Keratinocyte (primary cell): ENCODE measurements around the gene EXOC4. TPM values are rescaled to one million over a fixed set of nuclear protein-coding genes. Genes with fewer than 3 reads are reported as not detected.

ENCODE experiments used
- DNase-seq: peaks from one replicate; pipeline ENCODE4 v3.0.0-alpha.2; 2011; ENCODE audit warnings: low read depth, missing footprints, low spot score
- FAIRE-seq: peaks from 2 replicates; lab custom pipeline; 2011; peaks lifted over from hg19 to GRCh38; lab: Jason Lieb, UNC
- H2AFZ ChIP-seq: 2 replicates; pipeline ENCODE4 v1.6.0; 2012; ENCODE audit warnings: low read length, control low read depth, inconsistent platforms; ENCODE audit not compliant: control insufficient read depth
- H3K27ac ChIP-seq: 2 replicates; pipeline ENCODE4 v1.5.1; 2011; ENCODE audit warnings: low read length; ENCODE audit not compliant: control insufficient read depth, insufficient read depth
- H3K27me3 ChIP-seq: 3 replicates; pipeline ENCODE4 v1.6.0; 2011; ENCODE audit warnings: low read length; ENCODE audit not compliant: control insufficient read depth, insufficient read depth; ENCODE audit errors: extremely low read depth
- H3K36me3 ChIP-seq, 2 experiments: 2 replicates in 1 of 2; 3 replicates in 1 of 2; pipeline ENCODE4 v1.5.1; 2011; ENCODE audit warnings: low read length in 2 of 2, mild to moderate bottlenecking in 1 of 2; ENCODE audit not compliant: control insufficient read depth in 2 of 2, insufficient read depth in 2 of 2; ENCODE audit errors: extremely low read depth in 1 of 2
- H3K4me1 ChIP-seq: 3 replicates; pipeline ENCODE4 v1.5.1; 2011; ENCODE audit warnings: low read length; ENCODE audit not compliant: control insufficient read depth, insufficient read depth; ENCODE audit errors: extremely low read depth
- H3K4me2 ChIP-seq: 3 replicates; pipeline ENCODE4 v1.6.0; 2011; ENCODE audit warnings: low read depth, low read length; ENCODE audit not compliant: control insufficient read depth, insufficient read depth; ENCODE audit errors: extremely low read depth
- H3K4me3 ChIP-seq, 3 experiments: fragments of 200-600 bp in 1 of 3; sonication (generic) in 1 of 3; 2 replicates in 2 of 3; 3 replicates in 1 of 3; pipeline ENCODE4 v1.5.1; 2011 to 2016; ENCODE audit warnings: low read length in 3 of 3, mild to moderate bottlenecking in 3 of 3, control low read depth in 2 of 3, inconsistent platforms in 1 of 3, low read depth in 1 of 3, mixed read lengths in 1 of 3, mixed run types in 1 of 3, moderate library complexity in 1 of 3; ENCODE audit not compliant: control insufficient read depth in 2 of 3, insufficient read depth in 2 of 3; ENCODE audit errors: extremely low read depth in 1 of 3
- H3K79me2 ChIP-seq: 2 replicates; pipeline ENCODE4 v1.6.0; 2012; ENCODE audit warnings: low read length; ENCODE audit not compliant: control insufficient read depth, insufficient read depth
- H3K9ac ChIP-seq: 3 replicates; pipeline ENCODE4 v1.6.0; 2011; ENCODE audit warnings: low read length; ENCODE audit not compliant: control insufficient read depth, insufficient read depth; ENCODE audit errors: extremely low read depth
- H3K9me1 ChIP-seq: 3 replicates; pipeline ENCODE4 v1.6.0; 2011; ENCODE audit warnings: low read length; ENCODE audit not compliant: control insufficient read depth, insufficient read depth; ENCODE audit errors: extremely low read depth
- H3K9me3 ChIP-seq: 2 replicates; pipeline ENCODE4 v1.5.1; 2012; ENCODE audit warnings: low read depth, low read length; ENCODE audit not compliant: control insufficient read depth
- H4K20me1 ChIP-seq: 3 replicates; pipeline ENCODE4 v1.6.0; 2011; ENCODE audit warnings: low read length; ENCODE audit not compliant: control insufficient read depth, insufficient read depth; ENCODE audit errors: extremely low read depth
- EZH2 ChIP-seq: IDR thresholded peaks from one replicate; pipeline ENCODE4 v1.6.1; 2012; ENCODE audit warnings: inconsistent platforms, mild to moderate bottlenecking, low read length, moderate library complexity
- dilution Hi-C: fragments of 300-500 bp; cut with MboI; formaldehyde crosslinking; loops from one replicate; pipeline ENCODE4 v1.7.0; 2020; ENCODE audit warnings: low sequenced_read_pairs; ENCODE audit not compliant: extremely low pct_ligation_motif_present
- polyA plus RNA-seq, 5 experiments: library from polyadenylated mRNA; depleted of rRNA in 3 of 5; stranded (reverse) in 3 of 5; stranded (forward) in 1 of 5; unstranded in 1 of 5; fragments of >200 nt; gene quantifications; 1 replicate in 1 of 5; 2 replicates in 3 of 5; 3 replicates in 1 of 5; pipeline versions ENCODE4 v1.2.1 to v1.2.3, GENCODE V29; 2011 to 2012; ENCODE audit warnings: missing spikeins in 2 of 5, low read depth in 1 of 5, low replicate concordance in 1 of 5
- TF ChIP-seq, protein P1 (sequence below), 3 experiments: IDR thresholded peaks in 1 of 3; conservative IDR thresholded peaks in 1 of 3; optimal IDR thresholded peaks in 1 of 3; 2 replicates in 2 of 3; 3 replicates in 1 of 3; pipeline versions ENCODE3 to v1.5.1; 2011; ENCODE audit warnings: low read length in 3 of 3, mild to moderate bottlenecking in 3 of 3, moderate library complexity in 2 of 3, control low read depth in 1 of 3, inconsistent platforms in 1 of 3; ENCODE audit not compliant: insufficient read depth in 2 of 3; ENCODE audit errors: extremely low read depth in 1 of 3

The EXOC4 gene
- polyA plus RNA-seq, 1 donor (not counting 4 experiments of a cell fraction or from before 2014, with no cell fraction given): 52.6 TPM

DNA sequence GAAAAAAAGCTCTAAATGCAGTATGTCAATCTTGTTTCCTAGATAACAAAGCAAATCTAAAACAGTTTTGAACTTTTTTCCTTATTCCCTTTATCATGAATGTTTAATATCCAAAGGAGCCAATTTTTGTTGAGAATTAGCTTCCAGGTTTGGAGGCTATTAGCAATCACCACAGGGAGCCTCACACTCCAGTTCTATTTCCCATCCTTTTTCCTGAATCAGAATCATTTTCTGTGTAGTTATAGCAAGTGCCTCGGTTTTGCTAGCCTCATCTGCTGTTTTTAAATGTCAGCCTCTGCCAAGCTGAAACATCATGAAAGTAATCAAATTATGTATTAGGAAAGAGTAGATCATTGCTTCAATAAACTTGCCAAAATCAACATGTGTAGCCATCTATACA is 516.8 kb downstream of the EXOC4 start:
- FAIRE-seq (no peak), DNase-seq (no peak)
- Histone ChIP-seq H3K9me3 (no peaks in the 10 kb centered on the region), H4K20me1 (no peaks in the 10 kb centered on the region), H3K79me2 (no peaks in the 10 kb centered on the region), H3K27me3 (no peaks in the 10 kb centered on the region), H3K4me2 (no peak overlapping the region), H3K4me3 (no peak overlapping the region), H3K36me3 (no peaks in the 10 kb centered on the region), H3K27ac (no peak overlapping the region), H3K9me1 (no peaks in the 10 kb centered on the region), H2AFZ (no peak overlapping the region), H3K4me1 (peaks cover 40% of the 10 kb centered on the region), H3K9ac (no peak overlapping the region)
- dilution Hi-C loops: no loop called here
- TF ChIP-seq, protein P1, sequence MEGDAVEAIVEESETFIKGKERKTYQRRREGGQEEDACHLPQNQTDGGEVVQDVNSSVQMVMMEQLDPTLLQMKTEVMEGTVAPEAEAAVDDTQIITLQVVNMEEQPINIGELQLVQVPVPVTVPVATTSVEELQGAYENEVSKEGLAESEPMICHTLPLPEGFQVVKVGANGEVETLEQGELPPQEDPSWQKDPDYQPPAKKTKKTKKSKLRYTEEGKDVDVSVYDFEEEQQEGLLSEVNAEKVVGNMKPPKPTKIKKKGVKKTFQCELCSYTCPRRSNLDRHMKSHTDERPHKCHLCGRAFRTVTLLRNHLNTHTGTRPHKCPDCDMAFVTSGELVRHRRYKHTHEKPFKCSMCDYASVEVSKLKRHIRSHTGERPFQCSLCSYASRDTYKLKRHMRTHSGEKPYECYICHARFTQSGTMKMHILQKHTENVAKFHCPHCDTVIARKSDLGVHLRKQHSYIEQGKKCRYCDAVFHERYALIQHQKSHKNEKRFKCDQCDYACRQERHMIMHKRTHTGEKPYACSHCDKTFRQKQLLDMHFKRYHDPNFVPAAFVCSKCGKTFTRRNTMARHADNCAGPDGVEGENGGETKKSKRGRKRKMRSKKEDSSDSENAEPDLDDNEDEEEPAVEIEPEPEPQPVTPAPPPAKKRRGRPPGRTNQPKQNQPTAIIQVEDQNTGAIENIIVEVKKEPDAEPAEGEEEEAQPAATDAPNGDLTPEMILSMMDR (optimal IDR thresholded peaks at IDR 0.05 in 1 of 3, IDR thresholded peaks at IDR 0.05 in 1 of 3, conservative IDR thresholded peaks at IDR 0.05 in 1 of 3; ENCODE audit: extremely low read depth in 1 of 3, insufficient read depth in 2 of 3, low read length in 3 of 3): no peak
- TF ChIP-seq EZH2: no peak

- Histone ChIP-seq H3K9ac (no peak overlapping the region), H3K4me1 (peaks cover 40% of the 10 kb centered on the region), H3K27ac (peak overlapping the region; percentile 3), H2AFZ (no peak overlapping the region), H4K20me1 (no peaks in the 10 kb centered on the region), H3K36me3 (no peaks in the 10 kb centered on the region), H3K4me3 (no peak overlapping the region), H3K9me1 (no peaks in the 10 kb centered on the region), H3K4me2 (peak overlapping the region; percentile 65), H3K79me2 (no peaks in the 10 kb centered on the region), H3K27me3 (no peaks in the 10 kb centered on the region), H3K9me3 (no peaks in the 10 kb centered on the region)
- TF ChIP-seq, protein P1 (optimal IDR thresholded peaks at IDR 0.05 in 1 of 3, IDR thresholded peaks at IDR 0.05 in 1 of 3, conservative IDR thresholded peaks at IDR 0.05 in 1 of 3; ENCODE audit: extremely low read depth in 1 of 3, insufficient read depth in 2 of 3, low read length in 3 of 3): no peak
- TF ChIP-seq EZH2: no peak
- FAIRE-seq (peak; percentile 97), DNase-seq (no peak)
- dilution Hi-C loops: no loop called here
Measured at GRCh38 chr7:133770863-133771492, 518.1 kb downstream of the EXOC4 start.
